Breast epithelium (tissue), 4 donors: ENCODE results near the gene NEK1. TPM values are rescaled to one million over a fixed set of nuclear protein-coding genes. Genes with fewer than 3 reads are reported as not detected.
A peak's percentile ranks its signal among the peaks of the same experiment; 100 is the strongest.
"Not testable (repeated sequence)": the region's sequence is repeated elsewhere in the genome, so short reads cannot be mapped to it uniquely, and the experiment has no call there.

Experiments used
- DNase-seq, 2 donors: peaks; one replicate each; pipeline ENCODE4 v3.0.0-alpha.2; 2019; ENCODE audit warnings: low spot score in 2 of 2
- H3K27ac ChIP-seq, 2 donors: fragments of 200-600 bp; sonication (generic) in 1 of 2; one replicate each; pipeline ENCODE4 v1.5.1; 2016 to 2019; ENCODE audit warnings: mild to moderate bottlenecking in 1 of 2
- H3K27me3 ChIP-seq, 2 donors: fragments of 200-600 bp; sonication (generic) in 1 of 2; one replicate each; pipeline versions ENCODE4 v1.5.1 to v1.6.0; 2017 to 2019; ENCODE audit warnings: control low read depth in 1 of 2, mild to moderate bottlenecking in 1 of 2
- H3K36me3 ChIP-seq: fragments of 200-600 bp; one replicate; pipeline ENCODE4 v1.5.1; 2019
- H3K4me1 ChIP-seq, 2 donors: fragments of 200-600 bp; sonication (generic); one replicate each; pipeline ENCODE4 v1.5.1; 2016 to 2019; ENCODE audit warnings: control low read depth in 1 of 2
- H3K4me3 ChIP-seq, 3 donors: fragments of 200-600 bp; sonication (generic); 1 replicate in 2 of 3; 2 replicates in 1 of 3; pipeline ENCODE4 v1.5.1; 2016 to 2019; ENCODE audit warnings: mild to moderate bottlenecking in 3 of 3, moderate library complexity in 2 of 3
- H3K9me3 ChIP-seq, 2 donors: fragments of 200-600 bp; sonication (generic) in 1 of 2; one replicate each; pipeline ENCODE4 v1.5.1; 2016 to 2019; ENCODE audit warnings: control low read depth in 1 of 2
- POLR2A ChIP-seq: fragments of 450-650 bp; IDR thresholded peaks from one replicate; pipeline ENCODE4 v1.6.1; 2016; ENCODE audit warnings: antibody characterized with exemption, mild to moderate bottlenecking, moderate library complexity
- POLR2AphosphoS5 ChIP-seq, 3 donors: sonication (generic); formaldehyde crosslinking; IDR thresholded peaks; one replicate each; pipeline ENCODE4 v1.6.1; 2017; ENCODE audit warnings: antibody characterized with exemption in 3 of 3
- intact Hi-C: fragments of 100-400 bp; cut with DNase I; formaldehyde crosslinking; loops from one replicate; pipeline ENCODE4 v1.15.1; 2023; ENCODE audit warnings: low total_unique reads
- total RNA-seq, 3 donors: library from RNA; depleted of rRNA; stranded (reverse); fragments of >200 nt; gene quantifications; one replicate each; pipeline ENCODE4 v1.1.0, GENCODE V29; 2016
- TF ChIP-seq, protein P1 (sequence below), 3 donors: fragments of 450-650 bp; IDR thresholded peaks; one replicate each; pipeline ENCODE4 v1.5.1; 2016 to 2017; ENCODE audit warnings: antibody characterized with exemption in 3 of 3, mild to moderate bottlenecking in 3 of 3, moderate library complexity in 3 of 3

NEK1 gene
- total RNA-seq, 3 donors from 2014 or later, result 14.4 to 18.1 (median 14.7) TPM

DNA sequence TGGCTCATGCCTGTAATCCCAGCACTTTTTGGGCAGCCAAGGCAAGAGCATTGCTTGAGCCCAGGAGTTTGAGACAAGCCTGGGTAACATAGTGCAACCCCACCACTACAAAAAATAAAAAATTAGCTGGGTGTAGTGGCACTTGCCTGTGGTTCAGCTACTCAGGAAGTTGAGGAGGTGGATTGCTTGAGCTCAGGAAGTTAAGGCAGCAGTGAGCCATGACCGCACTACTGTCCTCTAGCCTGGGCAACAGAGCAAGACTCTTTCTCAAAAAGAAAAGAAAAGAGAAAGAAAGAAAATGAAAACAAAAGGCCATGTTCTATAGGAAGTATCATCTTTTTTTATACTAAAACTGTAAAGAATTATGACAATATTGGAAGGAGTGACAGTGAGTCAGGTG, 38.5 kb downstream of the NEK1 start:
- Histone ChIP-seq H3K4me1 (no peaks in the 10 kb centered on the region), H3K9me3 (no peaks in the 10 kb centered on the region), H3K4me3 (no peak overlapping the region), H3K36me3 (no peaks in the 10 kb centered on the region), H3K27me3 (no peaks in the 10 kb centered on the region), H3K27ac (no peak overlapping the region)
- TF ChIP-seq POLR2AphosphoS5 (IDR thresholded peaks at IDR 0.05), result no peak
- TF ChIP-seq, protein P1, sequence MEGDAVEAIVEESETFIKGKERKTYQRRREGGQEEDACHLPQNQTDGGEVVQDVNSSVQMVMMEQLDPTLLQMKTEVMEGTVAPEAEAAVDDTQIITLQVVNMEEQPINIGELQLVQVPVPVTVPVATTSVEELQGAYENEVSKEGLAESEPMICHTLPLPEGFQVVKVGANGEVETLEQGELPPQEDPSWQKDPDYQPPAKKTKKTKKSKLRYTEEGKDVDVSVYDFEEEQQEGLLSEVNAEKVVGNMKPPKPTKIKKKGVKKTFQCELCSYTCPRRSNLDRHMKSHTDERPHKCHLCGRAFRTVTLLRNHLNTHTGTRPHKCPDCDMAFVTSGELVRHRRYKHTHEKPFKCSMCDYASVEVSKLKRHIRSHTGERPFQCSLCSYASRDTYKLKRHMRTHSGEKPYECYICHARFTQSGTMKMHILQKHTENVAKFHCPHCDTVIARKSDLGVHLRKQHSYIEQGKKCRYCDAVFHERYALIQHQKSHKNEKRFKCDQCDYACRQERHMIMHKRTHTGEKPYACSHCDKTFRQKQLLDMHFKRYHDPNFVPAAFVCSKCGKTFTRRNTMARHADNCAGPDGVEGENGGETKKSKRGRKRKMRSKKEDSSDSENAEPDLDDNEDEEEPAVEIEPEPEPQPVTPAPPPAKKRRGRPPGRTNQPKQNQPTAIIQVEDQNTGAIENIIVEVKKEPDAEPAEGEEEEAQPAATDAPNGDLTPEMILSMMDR (IDR thresholded peaks at IDR 0.05), result no peak
- no peak for TF ChIP-seq POLR2A
- intact Hi-C loops, result no loop called here
- DNase-seq, result no peak

DNA sequence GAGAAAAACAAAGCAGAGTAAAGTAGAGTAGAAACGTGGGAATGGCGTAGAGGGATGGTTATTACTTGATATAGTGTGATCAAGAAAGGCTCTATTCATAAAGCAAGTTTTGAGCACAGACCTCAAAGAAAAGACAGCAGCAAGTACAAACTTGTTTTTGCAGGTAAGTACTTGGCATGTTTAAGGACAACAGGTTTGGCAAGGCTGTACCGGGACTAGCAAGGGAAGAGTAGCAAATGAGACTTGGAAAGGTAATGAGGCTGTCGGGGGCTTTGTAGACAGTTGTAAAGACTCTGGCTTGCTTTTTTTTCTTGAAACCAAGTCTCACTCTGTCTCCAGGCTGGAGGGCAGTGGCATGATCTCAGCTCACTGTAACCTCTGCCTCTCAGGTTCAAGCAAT, 40.9 kb downstream of the NEK1 start:
- H3K4me1 ChIP-seq, result no peaks in the 10 kb centered on the region
- DNase-seq, result no peak
- no peaks in the 10 kb centered on the region for H3K36me3 ChIP-seq
- H3K27ac ChIP-seq, result no peak overlapping the region
- no peak overlapping the region for H3K4me3 ChIP-seq
- no peaks in the 10 kb centered on the region for H3K27me3 ChIP-seq
- no peaks in the 10 kb centered on the region for H3K9me3 ChIP-seq
- intact Hi-C loops, result no loop called here
- TF ChIP-seq POLR2AphosphoS5 (IDR thresholded peaks at IDR 0.05) (no peak), POLR2A (no peak)
- TF ChIP-seq, protein P1 (IDR thresholded peaks at IDR 0.05), result no peak

DNA sequence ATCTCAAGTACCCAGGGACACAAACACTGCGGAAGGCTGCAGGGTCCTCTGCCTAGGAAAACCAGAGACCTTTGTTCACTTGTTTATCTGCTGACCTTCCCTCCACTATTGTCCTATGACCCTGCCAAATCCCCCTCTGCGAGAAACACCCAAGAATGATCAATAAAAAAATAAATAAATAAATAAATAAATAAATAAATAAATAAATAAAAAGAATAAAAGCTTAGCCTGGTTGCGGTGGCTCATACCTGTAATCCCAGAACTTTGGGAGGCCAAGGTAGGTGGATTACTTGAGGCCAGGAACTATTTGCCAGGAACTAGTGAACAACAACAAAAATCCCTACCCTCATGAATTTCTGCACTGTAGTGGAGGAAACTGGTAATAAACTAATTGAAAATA, 41.4 kb downstream of the NEK1 start:
- H3K36me3 ChIP-seq, H3K9me3 ChIP-seq, H3K4me1 ChIP-seq, H3K4me3 ChIP-seq, DNase-seq, H3K27ac ChIP-seq, intact Hi-C loops, H3K27me3 ChIP-seq: not testable (repeated sequence)

DNA sequence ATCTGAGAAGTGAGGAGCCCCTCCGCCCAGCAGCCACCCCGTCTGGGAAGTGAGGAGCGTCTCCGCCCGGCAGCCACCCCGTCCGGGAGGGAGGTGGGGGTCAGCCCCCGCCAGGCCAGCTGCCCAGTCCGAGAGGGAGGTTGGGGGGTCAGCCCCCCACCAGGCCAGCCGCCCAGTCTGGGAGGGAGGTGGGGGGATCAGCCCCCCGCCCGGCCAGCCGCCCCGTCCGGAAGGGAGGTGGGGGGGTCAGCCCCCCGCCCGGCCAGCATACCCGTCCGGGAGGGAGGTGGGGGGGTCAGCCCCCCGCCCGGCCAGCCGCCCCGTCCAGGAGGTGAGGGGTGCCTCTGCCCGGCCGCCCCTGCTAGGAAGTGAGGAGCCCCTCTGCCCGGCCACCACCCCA, 42.1 kb downstream of the NEK1 start:
- H3K27me3 ChIP-seq, H3K9me3 ChIP-seq, H3K4me1 ChIP-seq, H3K4me3 ChIP-seq, H3K36me3 ChIP-seq, intact Hi-C loops, H3K27ac ChIP-seq, DNase-seq: not testable (repeated sequence)

DNA sequence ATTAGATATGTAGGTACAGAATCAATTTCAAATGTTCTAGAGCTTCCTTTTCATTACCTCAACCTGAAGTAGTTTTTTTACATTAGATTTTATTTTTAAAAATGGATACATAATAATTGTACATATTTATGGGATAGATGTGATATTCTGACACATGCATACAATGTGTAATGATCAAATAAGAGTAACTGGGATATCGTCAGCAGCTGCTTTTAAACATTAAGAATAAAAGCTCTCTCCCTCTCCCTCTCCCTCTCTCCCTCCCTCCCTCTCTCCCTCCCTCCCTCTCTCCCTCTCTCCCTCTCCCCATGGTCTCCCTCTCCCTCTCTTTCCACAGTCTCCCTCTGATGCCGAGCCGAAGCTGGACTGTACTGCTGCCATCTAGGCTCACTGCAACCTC, 43.2 kb downstream of the NEK1 start:
- DNase-seq, H3K36me3 ChIP-seq, H3K27me3 ChIP-seq, H3K9me3 ChIP-seq, H3K27ac ChIP-seq, H3K4me1 ChIP-seq, H3K4me3 ChIP-seq, intact Hi-C loops: not testable (repeated sequence)

DNA sequence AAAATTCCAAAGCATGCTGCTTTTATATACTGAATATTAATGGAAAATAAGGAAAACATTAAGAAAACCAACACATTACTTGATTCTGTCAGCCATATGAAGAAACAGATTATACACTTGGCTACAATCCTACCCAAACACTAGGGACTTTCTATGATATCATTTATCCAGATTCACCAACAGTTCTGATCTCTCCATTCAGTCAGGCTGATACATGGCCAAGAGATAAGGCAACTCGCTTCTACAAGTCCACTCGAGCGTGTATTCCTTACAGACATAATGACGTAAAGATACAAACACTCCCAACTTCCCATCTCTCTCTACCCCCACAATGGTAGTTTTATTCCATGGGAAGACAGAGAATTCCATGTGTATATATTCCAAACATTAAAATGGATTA, 44.5 kb downstream of the NEK1 start:
- no peaks in the 10 kb centered on the region for H3K27me3 ChIP-seq

DNA sequence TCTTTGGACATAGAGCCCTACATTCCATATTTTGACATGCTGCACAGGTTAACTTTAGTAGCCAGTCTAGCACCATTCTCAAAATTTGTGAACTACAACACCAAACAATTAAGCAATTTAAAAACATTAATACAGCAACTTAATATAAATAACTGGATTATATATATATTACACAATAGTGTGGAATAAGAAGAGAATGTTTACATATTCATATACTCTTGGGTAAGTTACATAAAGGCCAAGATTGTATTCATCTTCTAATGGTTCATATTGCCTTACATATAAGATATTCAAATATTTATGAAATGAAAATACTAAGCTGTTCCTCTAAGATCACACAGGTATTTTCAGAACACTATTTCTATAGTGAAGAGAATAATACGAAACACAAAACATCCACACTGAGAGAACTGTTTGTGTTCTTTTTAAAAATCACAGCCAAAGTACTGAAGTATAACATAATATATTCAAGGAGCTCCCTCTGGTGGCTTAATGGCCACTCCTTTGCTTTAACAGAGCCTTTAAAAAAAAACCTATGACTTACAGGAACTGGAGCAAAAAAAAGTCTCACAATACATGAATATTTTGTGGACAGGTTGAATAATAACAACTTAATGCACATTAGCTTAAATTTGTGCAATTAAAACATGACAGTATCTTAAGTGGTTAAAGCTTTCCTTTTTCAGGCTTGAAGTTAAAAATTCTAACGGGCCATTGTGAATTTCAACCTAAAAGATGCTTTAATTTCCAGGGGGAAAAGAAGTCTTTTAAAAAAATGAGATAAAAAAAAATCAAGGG, 46.2 kb downstream of the NEK1 start:
- DNase-seq, result no peak
- intact Hi-C loops, result no loop called here
- no peak overlapping the region for H3K4me3 ChIP-seq
- H3K4me1 ChIP-seq, result no peaks in the 10 kb centered on the region
- TF ChIP-seq, protein P1 (IDR thresholded peaks at IDR 0.05), result peak in 2 of 3 donors; percentile 46 to 57
- no peak for TF ChIP-seq POLR2AphosphoS5 (IDR thresholded peaks at IDR 0.05)
- no peaks in the 10 kb centered on the region for H3K27me3 ChIP-seq
- no peak overlapping the region for H3K27ac ChIP-seq
- no peaks in the 10 kb centered on the region for H3K36me3 ChIP-seq
- no peaks in the 10 kb centered on the region for H3K9me3 ChIP-seq

More for the DNA sequence above, 44.5 kb downstream of the NEK1 start:
- no peak for TF ChIP-seq POLR2A
- intact Hi-C loops, result no loop called here
- Histone ChIP-seq H3K36me3 (no peaks in the 10 kb centered on the region), H3K4me1 (no peaks in the 10 kb centered on the region), H3K27ac (no peak overlapping the region), H3K9me3 (no peaks in the 10 kb centered on the region), H3K4me3 (no peak overlapping the region)
- DNase-seq, result no peak
